Retinal pigment epithelial cell (primary cell): ENCODE data around the gene KIAA0513.

ENCODE experiments used
- DNase-seq: peaks from one replicate; pipeline ENCODE4 v3.0.0-alpha.2; 2010; ENCODE audit warnings: low read depth
- H3K4me3 ChIP-seq: 2 replicates; pipeline ENCODE4 v1.5.1; 2011; ENCODE audit warnings: mild to moderate bottlenecking, low read length, control low read depth, moderate library complexity
- TF ChIP-seq, protein P1 (sequence below): conservative IDR thresholded peaks from 2 replicates; pipeline ENCODE4 v1.5.1; 2011; ENCODE audit warnings: low read depth, low read length, control low read depth, inconsistent platforms

KIAA0513 gene

DNA sequence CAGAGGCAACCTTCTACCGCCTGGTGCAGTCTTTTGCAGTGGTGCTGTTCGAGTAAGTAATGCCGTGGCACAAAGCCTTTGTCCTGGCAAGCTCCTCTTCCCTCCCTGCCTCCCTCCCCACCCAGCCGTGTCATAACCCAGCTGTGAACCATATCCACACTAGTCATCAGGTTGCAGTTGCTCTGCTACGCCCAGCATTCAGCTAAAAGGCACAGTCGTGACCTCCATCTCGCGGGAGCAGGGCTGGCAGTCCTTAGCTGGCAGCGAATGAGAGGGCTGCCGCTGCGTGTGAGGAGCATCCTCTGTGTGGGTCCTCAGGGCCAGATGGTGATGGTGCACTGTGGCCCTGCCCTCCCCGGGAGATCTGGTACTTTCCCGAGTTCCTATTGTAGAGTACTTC lies 45.4 kb downstream of the KIAA0513 start:
- TF ChIP-seq, protein P1, sequence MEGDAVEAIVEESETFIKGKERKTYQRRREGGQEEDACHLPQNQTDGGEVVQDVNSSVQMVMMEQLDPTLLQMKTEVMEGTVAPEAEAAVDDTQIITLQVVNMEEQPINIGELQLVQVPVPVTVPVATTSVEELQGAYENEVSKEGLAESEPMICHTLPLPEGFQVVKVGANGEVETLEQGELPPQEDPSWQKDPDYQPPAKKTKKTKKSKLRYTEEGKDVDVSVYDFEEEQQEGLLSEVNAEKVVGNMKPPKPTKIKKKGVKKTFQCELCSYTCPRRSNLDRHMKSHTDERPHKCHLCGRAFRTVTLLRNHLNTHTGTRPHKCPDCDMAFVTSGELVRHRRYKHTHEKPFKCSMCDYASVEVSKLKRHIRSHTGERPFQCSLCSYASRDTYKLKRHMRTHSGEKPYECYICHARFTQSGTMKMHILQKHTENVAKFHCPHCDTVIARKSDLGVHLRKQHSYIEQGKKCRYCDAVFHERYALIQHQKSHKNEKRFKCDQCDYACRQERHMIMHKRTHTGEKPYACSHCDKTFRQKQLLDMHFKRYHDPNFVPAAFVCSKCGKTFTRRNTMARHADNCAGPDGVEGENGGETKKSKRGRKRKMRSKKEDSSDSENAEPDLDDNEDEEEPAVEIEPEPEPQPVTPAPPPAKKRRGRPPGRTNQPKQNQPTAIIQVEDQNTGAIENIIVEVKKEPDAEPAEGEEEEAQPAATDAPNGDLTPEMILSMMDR: no peak
- no peak for DNase-seq
- H3K4me3 ChIP-seq: no peak overlapping the region

DNA sequence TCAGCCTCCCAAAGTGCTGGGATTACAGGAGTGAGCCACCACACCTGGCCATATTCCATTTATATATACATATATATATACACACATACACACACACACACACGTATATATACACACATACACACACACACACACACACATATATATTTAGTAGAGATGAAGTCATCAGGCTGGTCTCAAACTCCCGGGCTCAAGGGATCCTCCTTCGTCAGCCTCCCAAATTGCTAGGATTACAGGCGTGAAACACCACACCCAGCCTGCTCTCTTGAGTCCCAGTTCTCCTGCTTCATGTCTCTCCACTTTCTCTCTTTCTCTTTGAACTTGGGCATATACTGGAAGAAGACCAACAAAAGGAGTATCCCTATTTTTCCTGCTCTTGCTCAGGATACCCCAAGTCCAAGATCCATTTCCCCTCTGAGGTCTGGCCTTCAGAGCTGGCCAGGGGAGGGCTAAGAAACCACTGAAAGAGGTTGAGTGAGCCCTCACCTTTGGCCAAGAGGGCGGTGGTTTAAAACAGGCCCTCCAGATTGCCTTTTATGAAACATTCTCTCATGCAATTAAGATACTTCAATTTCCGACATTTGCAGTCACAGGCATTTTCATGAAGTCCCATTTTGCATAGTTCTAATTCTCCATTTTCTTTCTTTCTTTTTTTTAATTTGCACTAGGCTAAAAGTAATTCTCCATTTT lies 46.8 kb downstream of the KIAA0513 start:
- no peak for DNase-seq
- TF ChIP-seq, protein P1: no peak
- no peak overlapping the region for H3K4me3 ChIP-seq

DNA sequence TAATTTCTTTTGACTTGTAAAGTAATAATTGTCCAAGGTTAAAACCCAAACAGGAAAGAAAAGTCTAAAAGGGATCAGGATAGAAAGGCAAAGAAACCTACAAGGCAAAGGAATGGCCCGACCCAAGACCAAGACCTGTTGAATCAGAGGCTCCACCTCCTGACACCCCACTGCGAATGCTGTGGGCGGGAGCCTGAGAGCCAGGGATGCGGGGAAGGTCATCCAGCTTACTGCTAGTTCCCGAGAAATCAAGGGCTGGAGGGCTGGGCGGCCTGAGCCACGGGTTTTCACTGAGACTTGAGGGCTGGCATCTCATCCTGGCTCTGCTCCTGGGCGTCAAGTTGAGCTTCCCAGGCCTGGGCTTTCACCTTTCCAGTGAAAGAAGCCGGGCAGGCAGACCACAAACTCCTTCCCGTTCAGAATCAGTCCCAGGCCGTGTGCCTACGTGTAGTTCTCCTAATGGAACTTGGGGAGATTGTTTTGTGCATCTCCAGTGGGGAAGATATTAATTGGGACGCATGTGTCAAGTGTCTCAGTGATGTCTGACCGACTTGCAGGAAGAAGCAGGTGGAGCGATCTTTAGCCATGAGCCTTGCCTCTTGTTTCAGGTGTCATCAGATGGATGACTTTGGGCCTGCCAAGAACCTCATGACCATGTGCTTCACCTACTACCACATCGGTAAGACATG lies 47.8 kb downstream of the KIAA0513 start:
- no peak for DNase-seq
- TF ChIP-seq, protein P1: no peak
- no peak overlapping the region for H3K4me3 ChIP-seq

DNA sequence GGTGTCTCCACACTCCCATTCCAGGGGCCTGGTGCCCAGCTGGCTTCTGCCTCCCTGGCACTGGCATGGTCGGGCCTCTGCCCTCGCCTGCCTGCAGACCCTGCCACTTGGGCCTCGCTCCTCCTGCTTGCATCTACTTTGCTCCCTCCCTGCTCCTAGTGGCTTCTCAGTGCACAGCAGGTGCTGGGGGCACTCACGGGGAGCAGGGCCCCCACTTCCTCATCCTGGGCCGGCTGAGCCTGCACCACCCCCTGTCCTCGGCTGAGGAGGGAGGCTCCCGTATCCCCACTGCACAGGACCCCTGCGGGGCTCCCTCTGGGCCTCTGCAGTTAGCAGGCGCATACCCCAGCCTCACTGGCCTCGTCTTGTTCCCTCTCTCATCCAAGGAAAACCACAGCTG lies 49.4 kb downstream of the KIAA0513 start:
- no peak overlapping the region for H3K4me3 ChIP-seq
- TF ChIP-seq, protein P1: no peak
- DNase-seq: no peak

DNA sequence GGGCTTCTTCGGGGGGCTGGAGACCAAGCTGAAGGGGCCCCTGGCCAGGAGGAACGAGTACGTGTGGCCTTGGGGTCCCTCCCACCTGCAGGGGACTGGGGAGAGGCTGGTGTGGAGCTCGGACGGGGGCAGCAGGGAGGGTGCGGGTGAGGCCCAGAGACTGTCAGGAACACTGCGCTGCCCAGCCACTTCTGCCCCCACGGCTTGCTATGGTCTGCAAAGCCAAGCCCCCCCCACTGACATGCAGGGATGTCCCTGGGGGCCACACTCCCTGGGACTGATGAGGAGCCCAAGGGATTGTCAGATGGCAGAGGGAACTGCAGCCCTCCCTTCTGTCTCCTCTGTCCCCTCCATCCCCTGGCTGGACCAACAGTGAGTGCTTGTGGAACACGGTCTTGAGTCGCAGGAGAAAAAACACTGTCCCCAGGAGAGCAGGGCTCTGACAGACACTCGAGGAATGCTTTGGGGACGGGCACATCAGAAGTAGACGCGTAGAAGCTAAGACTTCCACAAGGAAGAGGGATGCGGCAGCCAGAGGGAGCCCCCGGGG lies 50.1 kb downstream of the KIAA0513 start:
- no peak for DNase-seq
- TF ChIP-seq, protein P1: no peak
- H3K4me3 ChIP-seq: no peak overlapping the region

DNA sequence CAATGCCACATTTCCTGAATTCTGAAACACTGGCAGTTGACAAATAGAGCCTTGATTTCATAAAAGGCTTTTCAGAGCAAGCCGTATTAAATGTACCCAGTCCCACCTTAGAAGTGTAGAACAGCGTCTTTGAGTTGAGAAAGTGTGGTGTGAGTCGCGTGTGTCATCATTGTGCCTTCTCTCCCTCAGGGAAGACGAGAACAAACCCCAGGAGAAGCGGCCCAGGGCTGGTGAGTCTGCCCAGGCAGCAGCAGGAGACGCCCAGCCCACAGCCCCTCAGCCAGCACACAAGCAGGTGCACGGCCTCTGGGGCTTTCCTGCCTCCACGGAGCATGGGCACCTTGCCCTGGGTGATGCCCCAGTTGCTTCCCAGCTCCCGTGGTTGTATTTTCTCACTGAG lies 50.6 kb downstream of the KIAA0513 start:
- H3K4me3 ChIP-seq: no peak overlapping the region
- no peak for DNase-seq
- TF ChIP-seq, protein P1: no peak

DNA sequence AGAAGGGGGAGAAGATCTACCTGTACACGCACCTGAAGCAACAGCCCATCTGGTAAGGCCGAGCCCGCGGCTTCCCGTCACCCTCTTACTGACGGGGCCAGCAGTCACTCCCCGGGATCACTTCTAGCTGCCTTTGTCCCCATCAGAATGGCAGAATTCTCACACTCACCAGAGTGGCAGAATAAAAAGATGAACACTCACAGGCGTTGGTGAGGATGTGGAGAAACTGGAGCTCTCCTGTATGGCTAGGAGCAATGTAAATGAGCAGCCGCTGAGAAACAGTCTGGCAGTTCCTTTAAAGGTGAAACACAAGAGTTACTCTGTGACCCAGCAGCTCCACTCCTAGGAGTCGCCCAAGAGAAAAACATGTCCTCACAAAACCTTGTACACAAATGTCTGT lies 51.4 kb downstream of the KIAA0513 start:
- DNase-seq: no peak
- H3K4me3 ChIP-seq: no peak overlapping the region
- TF ChIP-seq, protein P1: no peak
